DMS153 treated with DMSO at 0.1 percent for 48 hours (cell line): Measurements from ENCODE around the gene TRIO.
A peak's percentile ranks its signal among the peaks of the same experiment; 100 is the strongest.

Experiments used
- DNase-seq: peaks from one replicate; lab custom pipeline; 2025; ENCODE audit not compliant: unreplicated experiment; lab: John Stamatoyannopoulos, UW

TRIO gene

DNA sequence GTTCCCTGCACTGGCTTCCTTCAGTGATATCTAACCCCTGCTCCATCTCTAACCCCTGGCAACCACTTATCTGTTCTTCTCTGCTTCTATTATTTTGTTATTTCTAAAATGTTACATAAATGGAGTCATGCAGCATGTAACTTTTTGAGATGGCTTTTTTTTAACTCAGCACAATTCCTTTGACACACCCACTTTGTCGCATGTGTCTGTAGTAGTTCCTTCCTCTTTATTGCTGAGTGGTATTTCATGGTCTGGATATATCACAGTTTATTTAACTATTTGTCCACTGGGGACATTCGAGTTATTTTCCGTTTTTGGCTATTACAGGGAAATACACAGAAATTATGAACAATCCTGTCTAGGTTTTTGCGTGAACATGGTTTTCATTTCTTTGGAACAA is 200.2 kb downstream of the TRIO start:
- no peak for DNase-seq

DNA sequence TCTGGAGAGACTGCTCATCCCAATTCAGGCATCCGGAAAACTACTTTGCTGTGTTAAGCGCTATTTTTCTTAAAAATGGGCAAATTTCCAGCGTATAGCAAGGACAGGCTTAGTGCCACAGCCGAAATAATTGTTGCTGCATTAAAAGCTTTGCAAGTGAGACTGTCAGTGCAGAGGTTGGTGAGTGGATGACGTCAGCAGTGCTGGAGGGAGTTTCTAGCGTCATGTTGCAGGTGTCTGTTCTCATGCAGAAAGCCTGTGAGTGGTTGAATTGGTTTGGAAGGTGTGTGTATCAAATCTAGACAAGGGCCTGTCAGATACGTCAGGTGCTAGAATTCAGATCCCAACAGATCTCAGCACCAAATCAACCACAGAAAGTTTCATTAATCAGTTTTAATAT is 204.4 kb downstream of the TRIO start:
- DNase-seq: no peak

DNA sequence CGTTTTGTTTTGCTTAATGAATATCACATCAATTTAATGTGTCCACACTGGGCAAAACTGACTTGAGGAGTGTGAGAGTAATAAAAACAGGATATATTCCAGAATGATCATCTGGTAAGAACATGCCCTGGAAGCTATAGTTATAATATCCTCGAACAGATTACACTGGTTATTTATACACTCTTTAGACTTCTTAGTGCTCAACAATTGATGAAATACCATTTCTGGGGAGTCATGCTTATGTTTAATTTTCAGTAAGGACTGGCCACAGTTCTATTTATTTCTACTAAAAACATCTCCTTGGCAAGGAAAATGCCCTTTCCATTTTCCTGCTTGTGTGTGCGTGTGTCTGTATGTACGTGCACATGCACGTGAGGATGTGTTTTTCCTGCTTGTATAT is 205.0 kb downstream of the TRIO start:
- no peak for DNase-seq

DNA sequence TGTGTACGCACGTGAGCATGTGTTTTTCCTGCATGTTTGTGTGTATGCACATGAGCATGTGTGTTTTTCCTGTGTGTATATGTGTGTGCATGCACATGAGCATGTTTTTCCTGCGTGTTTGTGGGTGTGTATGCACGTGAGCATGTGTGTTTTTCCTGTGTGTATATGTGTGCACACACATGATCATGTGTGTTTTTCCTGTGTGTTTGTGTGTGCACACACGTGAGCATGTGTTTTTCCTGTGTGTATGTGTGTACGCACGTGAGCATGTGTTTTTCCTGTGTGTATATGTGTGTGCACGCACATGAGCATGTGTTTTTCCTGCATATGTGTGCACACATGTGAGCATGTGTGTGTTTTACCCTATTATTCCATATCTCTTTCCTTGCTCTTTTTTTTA is 205.9 kb downstream of the TRIO start:
- DNase-seq: no peak

DNA sequence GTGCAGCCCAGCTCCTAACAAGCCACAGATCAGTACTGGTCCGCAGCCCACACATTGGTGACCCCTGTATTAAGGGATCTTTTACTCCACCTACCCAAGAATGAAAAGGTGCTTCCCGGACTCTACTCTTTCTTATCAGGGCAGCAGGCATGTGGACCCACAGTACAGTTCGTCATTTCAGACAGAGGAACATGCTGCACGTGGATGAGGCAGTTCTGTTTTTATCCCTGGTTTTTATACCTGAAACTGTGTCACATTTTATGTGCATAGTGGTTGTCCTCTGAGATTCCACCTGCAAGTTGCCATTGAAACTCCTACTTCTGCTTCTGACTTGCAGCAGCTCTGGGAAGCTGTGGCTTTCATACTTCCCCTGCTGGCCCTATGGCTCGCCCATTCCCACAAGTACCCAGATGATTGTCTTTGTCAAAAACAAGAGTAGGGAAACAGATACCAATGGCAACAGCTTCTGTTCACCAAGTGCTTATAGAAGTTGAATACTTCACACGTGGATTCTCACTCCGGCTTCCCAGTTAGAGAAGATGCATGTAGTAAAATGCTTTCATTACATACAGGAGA is 208.0 kb downstream of the TRIO start:
- no peak for DNase-seq

DNA sequence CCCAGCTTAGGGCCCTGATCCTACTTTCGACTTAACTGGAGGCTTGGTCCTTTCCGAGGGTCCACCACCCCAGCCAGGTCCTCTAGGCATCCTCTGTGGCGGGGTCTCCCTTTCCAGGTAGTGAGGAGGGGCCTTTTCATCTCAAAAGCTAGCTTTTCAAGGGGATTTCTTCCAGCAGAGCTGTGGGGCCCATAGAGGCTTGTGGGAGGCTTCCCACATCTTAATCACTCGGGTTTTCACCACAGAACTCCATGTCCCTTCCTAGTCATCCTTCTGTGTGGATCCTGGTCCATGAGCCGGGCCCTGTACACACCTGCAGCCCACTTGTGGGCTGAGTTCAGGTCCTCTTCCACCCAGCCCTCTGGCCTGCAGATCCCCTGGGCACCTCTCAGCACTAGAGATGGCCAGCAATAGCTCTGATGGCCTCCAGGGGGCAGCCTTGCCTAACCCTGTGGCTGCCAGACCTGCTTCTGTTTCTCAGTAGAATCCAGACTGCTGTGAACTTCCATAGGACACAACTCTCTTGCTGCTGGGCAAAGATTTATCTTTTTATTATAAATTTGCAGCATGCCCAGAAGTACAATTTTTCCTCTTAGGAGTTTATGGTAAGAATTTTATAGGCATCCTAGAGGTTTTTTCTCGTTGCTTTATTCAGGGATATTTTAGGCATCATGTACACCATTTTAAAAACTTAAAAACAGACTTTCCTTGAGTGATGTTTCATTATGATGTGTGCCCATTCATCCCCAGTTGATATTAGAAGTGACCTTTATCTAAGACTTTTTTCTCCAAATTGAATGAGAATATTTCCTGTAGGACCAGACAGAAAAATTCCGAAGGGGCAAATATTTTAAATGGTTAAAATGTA is 208.9 kb downstream of the TRIO start:
- peak; percentile 81 for DNase-seq

DNA sequence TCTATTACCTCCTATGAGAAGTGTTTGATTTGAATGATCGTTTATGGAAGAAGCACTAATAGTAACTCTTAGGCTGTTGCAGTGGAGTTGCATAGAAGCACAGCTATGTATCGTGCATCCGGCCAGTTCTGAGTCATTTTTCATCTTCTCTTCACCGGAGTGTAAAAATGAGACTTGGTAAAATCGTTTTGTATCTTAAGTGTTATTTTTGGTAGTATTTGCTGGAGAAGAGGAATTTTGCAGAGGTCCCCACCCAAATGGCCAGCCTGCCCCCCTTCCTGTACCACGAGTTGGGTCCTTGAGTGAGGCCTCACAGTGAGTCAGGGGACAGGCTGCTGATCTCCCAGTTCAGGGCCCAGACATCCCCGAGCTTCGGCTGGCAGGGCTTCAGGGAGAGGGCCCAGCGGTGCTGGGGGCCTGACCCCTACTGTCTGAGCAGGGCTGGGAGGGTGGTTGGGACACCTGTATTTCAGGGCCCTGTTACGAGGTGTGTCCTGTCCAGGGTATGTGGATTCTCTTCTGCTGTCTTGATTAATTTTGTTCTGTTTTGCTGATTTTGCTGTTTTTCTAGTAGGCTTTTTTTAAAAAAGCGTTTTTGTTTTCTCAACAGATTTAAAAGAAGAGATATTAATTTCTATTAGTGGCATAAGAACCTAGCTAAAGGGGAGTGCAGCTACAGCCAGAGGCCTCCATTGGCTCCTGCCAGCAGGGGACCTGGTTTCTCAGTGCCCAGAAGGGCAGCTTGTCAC is 210.8 kb downstream of the TRIO start:
- no peak for DNase-seq

DNA sequence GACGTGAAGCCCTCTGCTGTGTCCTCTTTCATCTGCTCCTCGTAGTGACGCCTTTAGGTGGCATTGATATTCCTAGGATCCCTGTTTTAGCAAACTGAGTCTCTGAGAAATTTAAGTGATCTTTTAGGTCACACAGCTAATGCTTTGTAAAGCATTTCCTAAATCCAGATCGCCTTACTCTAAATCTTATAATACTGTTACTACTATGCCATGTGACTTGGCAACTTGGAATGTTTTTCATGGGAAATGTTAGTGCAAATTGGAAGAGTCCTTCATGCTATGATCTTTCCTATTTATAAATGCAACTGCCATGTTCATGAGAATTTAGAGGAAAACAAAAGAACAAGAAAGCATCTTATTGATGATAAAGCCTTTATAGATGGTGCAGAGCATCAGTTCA is 212.2 kb downstream of the TRIO start:
- no peak for DNase-seq

DNA sequence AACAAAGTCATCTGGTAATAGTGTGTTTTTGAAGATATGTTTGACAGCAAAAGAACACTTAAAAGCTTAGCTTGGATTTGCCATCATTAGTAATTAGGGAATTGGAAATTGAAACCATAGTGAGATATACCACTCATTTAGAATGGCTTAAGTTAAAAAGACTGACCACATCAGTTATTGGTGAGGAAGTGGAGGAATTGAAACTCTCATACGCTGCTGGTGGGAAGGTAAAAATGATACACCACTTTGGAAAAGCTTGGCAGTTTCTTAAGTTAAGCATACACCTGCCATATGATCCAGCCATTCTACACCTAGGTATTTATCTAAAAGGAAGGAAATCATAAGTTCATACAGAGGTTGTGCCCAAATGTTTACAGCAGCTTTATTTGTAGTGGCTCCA is 213.2 kb downstream of the TRIO start:
- no peak for DNase-seq

DNA sequence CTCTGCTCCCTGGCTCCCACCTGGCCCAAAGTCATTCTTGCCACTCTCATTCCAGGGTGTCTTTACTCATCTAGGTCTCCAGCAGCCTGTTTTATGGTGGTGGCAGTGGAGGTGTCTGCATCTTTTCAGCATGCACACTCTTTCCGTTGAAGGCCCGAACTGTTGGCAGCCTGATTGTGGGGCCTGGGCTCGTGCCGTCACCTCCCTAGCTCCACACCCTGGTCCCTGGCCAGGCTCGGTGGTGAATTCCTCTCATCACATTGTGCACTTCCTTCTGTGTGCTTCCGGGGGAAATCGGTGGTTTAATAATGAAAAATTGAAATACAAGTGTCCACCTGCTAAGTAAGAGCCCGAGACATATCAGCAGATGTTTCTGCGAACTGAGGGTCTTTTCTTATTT is 214.3 kb downstream of the TRIO start:
- no peak for DNase-seq

DNA sequence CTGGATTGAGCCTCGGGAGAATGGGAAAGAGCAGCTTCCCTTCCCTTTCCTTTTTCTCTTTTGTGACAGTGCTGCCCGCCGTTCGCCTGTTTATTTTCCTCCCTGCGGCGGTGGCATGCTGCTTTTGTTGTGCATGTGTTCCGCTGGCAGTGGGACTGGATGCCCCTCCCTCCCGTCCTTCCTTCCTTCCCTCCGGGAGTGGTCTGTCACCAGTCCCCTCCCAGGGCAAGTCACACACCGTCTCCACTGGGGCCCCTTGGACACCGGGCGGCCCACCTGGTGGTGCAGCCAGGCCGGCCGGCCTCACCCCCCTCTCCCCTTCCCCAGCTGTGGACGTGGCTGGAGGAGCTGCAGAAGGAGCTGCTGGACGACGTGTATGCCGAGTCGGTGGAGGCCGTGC is 214.7 kb downstream of the TRIO start:
- DNase-seq: no peak

DNA sequence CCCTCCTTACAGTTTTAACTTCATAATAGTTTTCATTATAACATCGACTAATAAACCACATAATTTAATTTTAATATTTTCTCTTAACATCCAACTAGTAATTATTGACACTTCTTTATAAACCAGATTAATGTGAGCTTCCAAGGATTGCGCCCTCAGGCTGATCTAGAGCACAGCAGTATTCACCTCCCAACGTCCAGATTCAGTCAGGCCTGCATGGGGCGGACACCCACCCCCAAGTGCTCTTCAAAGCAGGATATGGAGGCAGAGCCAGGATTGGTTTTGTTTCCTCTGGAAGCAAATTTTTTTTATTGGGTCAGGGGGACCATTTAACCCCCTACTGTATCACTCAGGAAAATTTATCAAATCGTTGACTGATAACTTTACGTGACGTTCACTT is 215.4 kb downstream of the TRIO start:
- DNase-seq: no peak

DNA sequence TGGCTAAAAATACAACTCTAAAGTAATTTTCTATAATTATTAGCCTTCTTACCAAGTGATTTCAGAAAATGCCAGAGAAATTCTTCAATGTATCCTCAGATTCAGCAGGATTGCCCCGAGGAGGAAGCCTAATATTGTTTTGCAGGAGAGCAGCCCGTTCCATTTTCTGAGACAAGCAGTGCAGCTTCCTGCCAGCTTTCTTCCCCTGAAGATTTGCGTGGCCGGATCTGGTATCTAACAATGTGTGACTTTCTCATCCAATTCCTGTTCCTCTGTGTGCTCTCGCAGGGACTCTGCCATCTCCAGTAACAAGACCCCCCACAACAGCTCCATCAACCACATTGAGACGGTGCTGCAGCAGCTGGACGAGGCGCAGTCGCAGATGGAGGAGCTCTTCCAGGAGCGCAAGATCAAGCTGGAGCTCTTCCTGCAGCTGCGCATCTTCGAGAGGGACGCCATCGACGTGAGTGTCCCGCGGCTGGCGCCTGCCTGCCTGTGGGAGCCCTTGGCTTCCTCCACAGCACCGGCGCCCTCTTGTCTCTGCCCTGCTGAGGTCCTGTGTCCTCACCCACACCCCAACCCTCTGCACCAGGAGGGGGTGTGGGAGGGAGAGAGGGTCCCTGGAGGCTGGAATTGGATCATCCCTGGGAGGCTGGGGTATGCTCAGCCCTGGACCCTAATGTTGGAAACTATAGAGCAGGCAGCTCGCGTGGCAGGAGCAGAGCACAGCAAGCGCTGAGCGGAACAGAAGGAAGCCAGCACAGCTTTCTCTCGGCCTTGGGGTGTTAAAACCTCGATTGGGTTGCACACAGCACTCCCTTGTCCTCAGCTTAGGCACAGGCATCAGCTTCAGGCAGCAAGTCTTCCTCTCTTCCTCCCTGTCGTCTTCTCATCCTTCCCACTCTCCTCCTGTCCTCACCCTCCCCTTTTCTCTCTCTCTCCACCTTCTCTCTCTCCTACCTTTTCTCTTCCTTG is 216.2 kb downstream of the TRIO start:
- DNase-seq: no peak

DNA sequence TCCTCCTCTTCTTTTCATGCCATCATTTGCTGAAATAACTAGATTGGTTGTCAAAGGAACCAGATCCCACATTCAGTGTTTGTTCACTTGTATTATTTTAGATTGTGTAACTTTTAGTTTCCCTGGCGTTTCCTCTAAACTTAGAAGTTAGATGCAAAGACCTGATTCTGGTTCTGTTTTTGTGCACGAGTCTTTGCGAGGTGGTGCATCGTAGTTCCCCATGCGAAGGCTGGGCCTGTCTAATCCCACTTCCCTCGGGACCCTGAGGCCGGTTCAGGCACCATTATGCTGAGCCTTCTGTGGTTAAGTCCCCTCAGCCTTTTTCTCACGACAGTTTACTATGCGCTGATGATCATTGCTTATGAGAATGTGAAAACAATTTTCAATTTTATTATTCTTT is 219.3 kb downstream of the TRIO start:
- no peak for DNase-seq

DNA sequence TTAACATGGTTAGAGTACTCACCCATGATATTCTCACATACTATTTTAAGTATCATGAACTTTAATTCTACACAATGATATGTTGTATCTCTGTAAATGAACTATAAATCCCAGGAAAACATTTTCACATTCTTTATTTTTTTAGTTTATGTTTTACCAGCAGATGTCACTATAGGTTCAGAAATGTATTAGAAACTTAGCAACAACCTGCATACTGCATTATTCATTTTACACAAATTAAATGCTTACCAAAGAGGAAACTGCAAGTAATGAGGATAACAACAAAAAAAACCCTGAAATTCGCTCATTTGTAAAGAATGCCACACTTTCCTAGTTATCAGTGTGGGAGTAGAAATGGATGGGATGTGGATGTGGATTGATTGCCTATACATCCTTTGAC is 221.0 kb downstream of the TRIO start:
- peak; percentile 13 for DNase-seq

DNA sequence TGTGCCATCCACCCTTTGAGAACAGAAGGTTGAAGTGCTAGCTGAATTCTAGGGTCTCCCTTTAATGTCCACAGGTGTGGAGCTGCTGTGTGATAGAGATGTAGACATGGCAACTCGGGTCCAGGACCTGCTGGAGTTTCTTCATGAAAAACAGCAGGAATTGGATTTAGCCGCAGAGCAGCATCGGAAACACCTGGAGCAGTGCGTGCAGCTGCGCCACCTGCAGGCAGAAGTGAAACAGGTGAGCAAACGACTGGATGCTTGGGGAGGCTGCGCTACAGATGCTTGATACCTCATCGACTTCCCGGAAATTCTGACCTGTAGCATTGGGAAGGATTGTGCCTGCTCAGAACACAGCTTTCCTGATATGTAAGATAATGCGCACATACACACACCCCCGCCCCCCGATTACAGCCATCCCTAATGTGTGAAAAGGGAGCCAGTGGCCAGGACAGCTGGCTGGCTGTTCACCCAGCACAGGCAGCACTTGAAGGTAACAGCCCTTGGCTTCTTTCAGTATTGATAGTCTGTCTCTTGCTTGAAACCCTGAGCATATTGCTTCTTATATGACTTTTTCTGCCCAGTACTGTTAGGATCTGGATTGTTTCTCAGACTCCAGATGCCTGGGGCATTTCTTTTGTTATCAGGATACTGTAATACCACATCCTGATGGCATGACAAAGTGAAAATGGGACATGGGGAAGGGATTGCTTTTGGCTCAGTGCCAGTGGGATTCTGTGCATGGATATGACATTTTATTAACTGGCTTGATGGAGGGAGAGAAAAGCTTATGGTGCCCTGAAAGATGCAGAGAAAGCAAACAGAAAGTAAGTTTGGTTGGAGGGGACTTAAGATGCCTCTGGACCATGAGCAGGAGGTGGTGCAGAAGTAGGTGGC is 221.7 kb downstream of the TRIO start:
- DNase-seq: peak; percentile 41

DNA sequence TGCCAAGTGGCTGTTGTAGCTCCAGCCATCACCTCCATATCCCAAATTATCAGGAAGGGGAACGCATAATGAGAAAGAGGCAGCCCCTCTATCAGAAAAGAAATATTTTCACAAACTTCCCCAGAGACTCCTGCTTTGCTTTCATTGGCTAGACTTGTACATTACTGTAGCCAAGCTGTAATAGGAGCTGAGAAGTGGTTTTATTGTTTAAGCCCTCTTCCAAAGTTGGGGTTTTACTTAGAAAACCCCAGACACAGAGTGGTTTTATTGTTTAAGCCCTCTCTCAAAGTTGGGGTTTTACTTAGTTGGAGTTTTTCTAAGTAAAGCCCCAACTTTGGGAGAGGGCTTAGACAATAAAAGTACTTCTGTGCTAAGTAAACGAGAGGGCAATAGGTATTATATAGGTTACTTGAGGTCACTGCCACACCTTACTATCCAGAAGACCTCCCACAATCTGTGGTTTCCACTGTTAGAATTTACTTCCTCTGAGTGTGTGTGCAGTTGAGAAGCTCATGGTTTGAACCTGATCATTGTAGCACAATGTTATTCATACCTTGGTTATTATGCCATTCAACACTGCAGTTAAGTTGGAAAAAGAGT is 222.8 kb downstream of the TRIO start:
- no peak for DNase-seq

DNA sequence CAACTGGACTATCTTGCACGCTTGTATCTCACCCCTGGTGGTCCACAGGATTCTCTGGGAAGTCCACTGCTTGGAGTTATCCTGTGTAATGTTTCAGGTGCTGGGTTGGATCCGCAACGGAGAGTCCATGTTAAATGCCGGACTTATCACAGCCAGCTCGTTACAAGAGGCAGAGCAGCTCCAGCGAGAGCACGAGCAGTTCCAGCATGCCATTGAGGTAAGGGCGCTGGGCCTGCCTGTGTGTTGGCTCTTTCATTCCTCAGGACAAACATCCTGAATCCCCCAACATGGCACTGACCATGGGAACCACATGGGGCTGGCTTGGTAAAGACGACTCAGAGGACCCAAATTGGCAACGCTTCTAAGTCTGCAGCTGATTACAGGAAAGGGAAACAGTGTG is 223.6 kb downstream of the TRIO start:
- no peak for DNase-seq

DNA sequence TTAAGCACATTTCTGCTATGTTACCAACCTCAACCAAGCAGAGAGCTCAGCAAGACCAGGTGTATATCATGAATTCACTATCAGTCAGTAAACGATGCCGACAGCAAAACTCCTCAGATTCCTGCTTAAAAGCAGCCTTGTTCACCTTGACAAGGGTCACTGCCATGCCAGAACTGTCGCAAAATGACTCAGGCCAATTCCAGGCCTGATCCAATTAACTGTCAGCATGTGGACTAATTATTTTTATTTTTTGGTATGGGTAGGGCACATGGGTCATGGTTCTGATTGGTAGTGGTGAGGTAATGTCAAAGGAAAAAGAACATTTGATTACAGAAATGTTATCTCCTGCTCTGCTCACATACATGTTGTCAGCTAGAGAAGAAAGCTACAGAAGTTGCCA is 224.2 kb downstream of the TRIO start:
- DNase-seq: no peak

DNA sequence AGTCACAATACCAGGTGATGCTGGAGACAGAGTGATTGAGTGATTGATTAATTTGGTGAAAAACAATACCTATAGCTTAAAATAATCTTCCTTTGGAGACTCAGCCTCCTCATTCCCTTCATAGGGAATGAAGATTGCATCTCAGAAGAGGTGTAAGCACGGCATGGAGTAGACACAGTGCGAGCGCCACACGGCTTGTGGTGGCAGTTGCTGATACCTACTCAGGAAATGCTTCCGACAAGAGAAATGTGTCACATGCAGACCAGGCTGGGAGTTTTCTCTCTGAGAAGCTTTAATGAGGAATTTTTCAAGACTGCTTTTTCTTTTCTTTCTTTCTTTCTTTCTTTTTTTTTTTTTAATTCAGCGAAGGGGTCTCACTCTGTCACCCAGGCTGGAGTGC is 226.6 kb downstream of the TRIO start:
- DNase-seq: no peak
